ENCODE data around the gene TFCP2. TPM values are rescaled to one million over a fixed set of nuclear protein-coding genes. Genes with fewer than 3 reads are reported as not detected.

Gene TFCP2
- total and polyA plus RNA-seq, 2 of the 13 experiments (the other 11 are each of a cell fraction or from before 2014, with no cell fraction given) = 7.6 to 10.0 TPM

DNA sequence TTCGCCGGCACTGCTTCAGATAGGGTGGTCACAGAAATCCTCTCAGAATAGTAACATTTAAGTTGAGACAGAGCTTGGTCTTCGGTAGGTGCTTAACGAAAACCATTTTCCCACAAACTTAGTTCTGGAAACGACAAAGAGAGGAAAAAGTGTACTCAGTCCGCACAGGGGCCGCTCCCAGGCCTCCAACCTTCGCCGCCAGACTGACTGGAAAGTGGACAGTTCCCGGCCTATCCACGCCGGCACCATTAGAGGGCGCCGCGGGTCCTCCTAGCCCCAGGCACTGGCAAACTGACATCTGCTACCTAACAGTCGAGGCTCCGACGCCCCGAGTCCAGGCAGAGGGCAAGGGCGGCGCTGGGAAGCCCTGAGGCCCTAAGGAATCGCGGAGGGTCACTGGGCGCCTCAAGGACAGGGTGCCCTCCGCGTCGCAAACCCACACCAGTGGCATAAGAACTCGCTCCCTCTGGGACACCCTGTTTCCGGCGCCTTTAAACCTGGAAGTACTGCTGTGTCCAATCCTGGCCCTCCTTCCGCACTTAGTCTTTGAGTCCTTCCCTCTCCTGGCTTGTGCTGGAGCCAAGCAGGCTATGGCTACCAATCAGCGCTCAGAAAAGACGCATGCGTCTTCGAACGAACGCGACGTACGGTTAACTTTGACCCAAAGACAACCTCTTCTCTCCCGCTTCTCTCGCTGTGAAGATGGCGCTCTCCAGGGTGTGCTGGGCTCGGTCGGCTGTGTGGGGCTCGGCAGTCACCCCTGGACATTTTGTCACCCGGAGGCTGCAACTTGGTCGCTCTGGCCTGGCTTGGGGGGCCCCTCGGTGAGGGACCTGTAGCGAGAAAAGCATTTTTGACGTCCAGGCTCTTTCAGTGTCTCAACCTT lies 125.0 kb downstream of the TFCP2 start, which contains the start of gene LETMD1 (continued):
- TF ChIP-seq ZNF510 (CRISPR knock-in tag; IDR thresholded peaks at IDR 0.05; ENCODE audit: low read depth) (peak; percentile 92; the same call in 1 of the 2 replicates), GABPB1 (CRISPR knock-in tag; IDR thresholded peaks at IDR 0.05) (peak; percentile 94), MXD4 (CRISPR knock-in tag; IDR thresholded peaks at IDR 0.05) (peak; percentile 51; the same call in 1 of the 2 replicates), NCOR1 (IDR thresholded peaks at IDR 0.05; ENCODE audit: borderline replicate concordance, low read length) (no peak), ZNF720 (CRISPR knock-in tag; IDR thresholded peaks at IDR 0.05) (no peak), ZKSCAN1 (IDR thresholded peaks at IDR 0.05; ENCODE audit: low read length) (peak; percentile 52; the same call in 1 of the 2 replicates), KDM5A (IDR thresholded peaks at IDR 0.05; ENCODE audit: borderline replicate concordance, low read length) (peak; percentile 2; the same call in 1 of the 2 replicates), JARID2 (CRISPR knock-in tag; IDR thresholded peaks at IDR 0.05; ENCODE audit: insufficient replicate concordance) (no peak), SALL1 (CRISPR knock-in tag; IDR thresholded peaks at IDR 0.05) (peak; percentile 74), HMG20A (CRISPR knock-in tag; IDR thresholded peaks at IDR 0.05; ENCODE audit: borderline replicate concordance) (no peak), TOE1 (CRISPR knock-in tag; IDR thresholded peaks at IDR 0.05) (peak; percentile 23; the same call in 1 of the 2 replicates), ARNTL (CRISPR knock-in tag; IDR thresholded peaks at IDR 0.05) (0 out of 2 replicates have a peak, but pooled peaks have one; percentile 18), FOXP1 (IDR thresholded peaks at IDR 0.05) (no peak), FOXP1 (CRISPR knock-in tag; IDR thresholded peaks at IDR 0.05) (no peak), ZNF180 (CRISPR knock-in tag; IDR thresholded peaks at IDR 0.05; ENCODE audit: borderline replicate concordance, low read depth) (no peak), MYC (CRISPR knock-in tag; IDR thresholded peaks at IDR 0.05; ENCODE audit: borderline replicate concordance) (peak; percentile 52; the same call in 1 of the 2 replicates), ZNF263 (CRISPR knock-in tag; IDR thresholded peaks at IDR 0.05) (no peak), ZNF790 (CRISPR knock-in tag; IDR thresholded peaks at IDR 0.05; ENCODE audit: borderline replicate concordance) (peak; percentile 82; the same call in 1 of the 2 replicates), ELF1 (CRISPR knock-in tag; IDR thresholded peaks at IDR 0.05) (peak; percentile 93), AHDC1 (CRISPR knock-in tag; IDR thresholded peaks at IDR 0.05; ENCODE audit: borderline replicate concordance) (no peak; the same call in 1 of the 2 replicates), ZNF883 (CRISPR knock-in tag; IDR thresholded peaks at IDR 0.05; ENCODE audit: not compliant biosample characterization) (peak; percentile 11), CREBL2 (CRISPR knock-in tag; IDR thresholded peaks at IDR 0.05; ENCODE audit: borderline replicate concordance) (no peak)

Data from HepG2 (cell line).